Parathyroid adenoma (tissue), 2 donors: ENCODE results near the gene SFXN5.
"Not testable (repeated sequence)": the region's sequence is repeated elsewhere in the genome, so short reads cannot be mapped to it uniquely, and the experiment has no call there.

Source experiments
- H2AFZ ChIP-seq: fragments of 300-600 bp; sonication (generic); one replicate; pipeline ENCODE4 v1.7.0; 2017; ENCODE audit warnings: antibody characterized with exemption, mild to moderate bottlenecking
- H3K27ac ChIP-seq: fragments of 300-600 bp; sonication (generic); one replicate; pipeline ENCODE4 v1.7.0; 2017
- H3K27me3 ChIP-seq: fragments of 300-600 bp; sonication (generic); one replicate; pipeline ENCODE4 v1.7.0; 2017; ENCODE audit warnings: low read length; ENCODE audit not compliant: control insufficient read depth, insufficient read depth
- H3K36me3 ChIP-seq: fragments of 300-600 bp; sonication (generic); one replicate; pipeline ENCODE4 v1.7.0; 2017; ENCODE audit warnings: low read length; ENCODE audit not compliant: control insufficient read depth, insufficient read depth
- H3K4me1 ChIP-seq: fragments of 300-600 bp; sonication (generic); one replicate; pipeline ENCODE4 v1.7.0; 2017; ENCODE audit warnings: control low read depth
- H3K4me2 ChIP-seq: fragments of 300-600 bp; sonication (generic); one replicate; pipeline ENCODE4 v1.7.0; 2017; ENCODE audit warnings: low read length
- H3K4me3 ChIP-seq: fragments of 300-600 bp; sonication (generic); one replicate; pipeline ENCODE4 v1.7.0; 2017; ENCODE audit warnings: low read depth, low read length
- H3K79me2 ChIP-seq: fragments of 300-600 bp; sonication (generic); one replicate; pipeline ENCODE4 v1.7.0; 2017; ENCODE audit warnings: control low read depth
- H3K9ac ChIP-seq: fragments of 300-600 bp; sonication (generic); one replicate; pipeline ENCODE4 v1.7.0; 2017; ENCODE audit warnings: mild to moderate bottlenecking
- H3K9me3 ChIP-seq: fragments of 300-600 bp; sonication (generic); one replicate; pipeline ENCODE4 v1.7.0; 2017; ENCODE audit warnings: low read length; ENCODE audit not compliant: control insufficient read depth
- CTCF ChIP-seq: fragments of 300-600 bp; sonication (generic); IDR thresholded peaks from one replicate; pipeline ENCODE4 v1.7.0; 2017; ENCODE audit warnings: antibody characterized with exemption, mild to moderate bottlenecking
- donor health status: primary hyperparathyroidism.

The SFXN5 gene

GRCh38 chr2:73069041-73069854, 2.3 kb downstream of the SFXN5 start:
- H3K9ac ChIP-seq, result no peak overlapping the region
- H3K4me3 ChIP-seq, result no peak overlapping the region
- H2AFZ ChIP-seq, result no peak overlapping the region
- H3K79me2 ChIP-seq, result peaks cover 2% of the 10 kb centered on the region
- no peaks in the 10 kb centered on the region for H3K36me3 ChIP-seq
- no peak overlapping the region for H3K27ac ChIP-seq
- peaks cover 22% of the 10 kb centered on the region for H3K4me1 ChIP-seq
- TF ChIP-seq CTCF, result no peak
- no peaks in the 10 kb centered on the region for H3K9me3 ChIP-seq
- peak overlapping the region; percentile 99 for H3K4me2 ChIP-seq
- no peaks in the 10 kb centered on the region for H3K27me3 ChIP-seq

DNA sequence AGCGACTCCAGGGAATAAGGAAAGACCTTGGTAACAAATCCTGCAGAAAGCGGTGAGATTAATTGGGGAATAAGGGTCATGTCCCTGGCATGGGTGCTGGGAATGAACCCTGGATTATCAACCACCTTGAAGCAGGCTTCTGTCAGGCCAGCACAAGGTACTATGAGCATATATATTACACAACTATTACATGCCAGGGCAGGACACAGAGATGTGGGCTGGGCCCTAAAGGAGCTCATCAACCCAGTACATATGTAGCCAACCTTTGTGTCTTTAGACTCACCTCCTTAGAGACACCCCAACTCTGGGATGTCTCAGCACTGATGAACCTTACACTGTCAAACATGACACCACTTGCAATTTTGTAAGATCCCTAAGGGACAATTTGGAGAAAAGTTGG, 3.4 kb downstream of the SFXN5 start:
- Histone ChIP-seq H3K9ac (no peak overlapping the region), H3K27me3 (no peaks in the 10 kb centered on the region), H3K27ac (no peak overlapping the region), H3K79me2 (peaks cover 2% of the 10 kb centered on the region), H3K9me3 (no peaks in the 10 kb centered on the region), H3K36me3 (no peaks in the 10 kb centered on the region), H3K4me2 (no peak overlapping the region), H2AFZ (no peak overlapping the region), H3K4me1 (peaks cover 17% of the 10 kb centered on the region), H3K4me3 (no peak overlapping the region)
- no peak for TF ChIP-seq CTCF

DNA sequence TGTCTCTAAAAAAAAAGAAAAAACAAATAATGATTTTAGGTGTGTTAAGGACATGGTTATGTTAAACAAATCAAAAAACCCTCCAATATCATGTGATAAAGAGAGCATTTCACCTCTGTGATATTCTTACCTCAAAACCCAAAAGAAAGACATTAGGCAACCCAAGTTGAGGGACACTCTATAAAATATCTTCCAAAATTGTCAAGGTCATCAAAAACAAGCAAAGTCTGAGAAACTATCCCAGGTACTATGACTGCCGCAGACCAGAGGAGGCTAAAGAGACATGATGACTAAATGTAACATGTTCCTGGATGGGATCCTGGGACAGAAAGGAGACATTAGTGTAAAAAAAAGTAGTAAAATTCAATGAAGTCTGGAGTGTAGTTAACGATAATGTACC, 4.5 kb downstream of the SFXN5 start:
- H3K36me3 ChIP-seq, result no peaks in the 10 kb centered on the region
- no peaks in the 10 kb centered on the region for H3K27me3 ChIP-seq
- no peak overlapping the region for H2AFZ ChIP-seq
- H3K9ac ChIP-seq, result no peak overlapping the region
- no peak overlapping the region for H3K4me3 ChIP-seq
- H3K4me1 ChIP-seq, result peaks cover 12% of the 10 kb centered on the region
- H3K27ac ChIP-seq, result no peak overlapping the region
- TF ChIP-seq CTCF, result no peak
- H3K9me3 ChIP-seq, result no peaks in the 10 kb centered on the region
- peaks cover 2% of the 10 kb centered on the region for H3K79me2 ChIP-seq
- H3K4me2 ChIP-seq, result no peak overlapping the region

- not testable (repeated sequence) for H3K36me3 ChIP-seq, H3K4me2 ChIP-seq, H3K79me2 ChIP-seq, H3K27ac ChIP-seq, H3K4me1 ChIP-seq, H3K4me3 ChIP-seq, H3K9me3 ChIP-seq, H2AFZ ChIP-seq, H3K27me3 ChIP-seq, H3K9ac ChIP-seq
Measured at GRCh38 chr2:73065070-73065469, 6.4 kb downstream of the SFXN5 start.

- Histone ChIP-seq H3K36me3 (no peaks in the 10 kb centered on the region), H3K4me2 (no peak overlapping the region), H3K27me3 (no peaks in the 10 kb centered on the region), H3K27ac (no peak overlapping the region), H3K4me3 (no peak overlapping the region), H3K9me3 (no peaks in the 10 kb centered on the region), H2AFZ (no peak overlapping the region), H3K79me2 (peaks cover 7% of the 10 kb centered on the region), H3K4me1 (peaks cover under 1% of the 10 kb centered on the region), H3K9ac (no peak overlapping the region)
- TF ChIP-seq CTCF, result no peak
Measured at GRCh38 chr2:73063909-73064875, 7.3 kb downstream of the SFXN5 start.
